HG03175 (cell line): ENCODE measurements around the gene WASHC3.
A peak's percentile ranks its signal among the peaks of the same experiment; 100 is the strongest.
"Not testable (repeated sequence)": the region's sequence is repeated elsewhere in the genome, so short reads cannot be mapped to it uniquely, and the experiment has no call there.

Source experiments
- ATAC-seq: cut with Tn5 transposase; IDR thresholded peaks from one replicate; pipeline ENCODE4 v1.9.1; 2021; ENCODE audit warnings: mild to moderate bottlenecking, moderate library complexity; ENCODE audit not compliant: unreplicated experiment

Gene WASHC3

GRCh38 chr12:102051431-102051965 is 10.3 kb downstream of the WASHC3 start:
- no peak for ATAC-seq

- no peak for ATAC-seq
These were observed 10.9 kb downstream of the WASHC3 start for GRCh38 chr12:102050660-102051430.

- peak; percentile 50 for ATAC-seq
These were observed 17.9 kb downstream of the WASHC3 start for GRCh38 chr12:102043928-102044327.

- no peak for ATAC-seq
These were observed 27.6 kb downstream of the WASHC3 start for GRCh38 chr12:102033991-102034745.

GRCh38 chr12:102031852-102032251 is 29.9 kb downstream of the WASHC3 start:
- ATAC-seq = no peak

GRCh38 chr12:102029141-102029540 is 32.6 kb downstream of the WASHC3 start:
- no peak for ATAC-seq

- ATAC-seq = no peak
These were observed 35.1 kb downstream of the WASHC3 start for GRCh38 chr12:102026728-102027127.

- ATAC-seq = no peak
These were observed 37.0 kb downstream of the WASHC3 start for GRCh38 chr12:102024765-102025164.

- no peak for ATAC-seq
These were observed 38.4 kb downstream of the WASHC3 start for GRCh38 chr12:102023343-102023930.

- ATAC-seq = no peak
These were observed 39.5 kb downstream of the WASHC3 start for GRCh38 chr12:102022286-102022685.

- ATAC-seq = no peak
These were observed 40.1 kb downstream of the WASHC3 start for GRCh38 chr12:102021540-102022246.

- not testable (repeated sequence) for ATAC-seq
These were observed 43.2 kb downstream of the WASHC3 start for GRCh38 chr12:102018607-102019006.

GRCh38 chr12:102016472-102016871 is 45.3 kb downstream of the WASHC3 start:
- no peak for ATAC-seq

- ATAC-seq = peak; percentile 93
These were observed 51.4 kb downstream of the WASHC3 start for GRCh38 chr12:102010265-102010994.

GRCh38 chr12:102009796-102010195 is 52.0 kb downstream of the WASHC3 start:
- no peak for ATAC-seq

- no peak for ATAC-seq
These were observed 53.1 kb downstream of the WASHC3 start for GRCh38 chr12:102008615-102009126.

- no peak for ATAC-seq
These were observed 56.5 kb downstream of the WASHC3 start for GRCh38 chr12:102005256-102005655.

- ATAC-seq = no peak
These were observed 64.7 kb downstream of the WASHC3 start for GRCh38 chr12:101997102-101997501.

- no peak for ATAC-seq
These were observed 66.1 kb downstream of the WASHC3 start for GRCh38 chr12:101995684-101996083.

- ATAC-seq = no peak
These were observed 69.7 kb downstream of the WASHC3 start for GRCh38 chr12:101992091-101992490.
